ENCODE measurements around the gene SNED1. TPM values are rescaled to one million over a fixed set of nuclear protein-coding genes. Genes with fewer than 3 reads are reported as not detected.
A peak's percentile ranks its signal among the peaks of the same experiment; 100 is the strongest.

The SNED1 gene
- total RNA-seq, 2 donors from 2014 or later, result 0.66 to 4.5 TPM

- peaks cover 26% of the 10 kb centered on the region for H3K36me3 ChIP-seq (ENCODE audit: control insufficient read depth, insufficient read depth, low read length)
- Mint-ChIP-seq H3K36me3 (ENCODE audit: low read depth) (peaks cover 51% of the 10 kb centered on the region), H3K27ac (peak overlapping the region; percentile 66), H3K27me3 (ENCODE audit: insufficient read depth) (no peaks in the 10 kb centered on the region), H3K4me1 (no peaks in the 10 kb centered on the region), H3K4me3 (no peak overlapping the region), H3K9me3 (no peaks in the 10 kb centered on the region)
- H3K4me1 ChIP-seq (ENCODE audit: control insufficient read depth, insufficient read depth, low read length), result no peaks in the 10 kb centered on the region
- 95 to 100% methylated on average over 12 to 14 of the region's 14 CpGs for WGBS, 2 experiments (ENCODE audit: insufficient coverage in 1 of 2, insufficient read length in 1 of 2)
- no peaks in the 10 kb centered on the region for H3K27me3 ChIP-seq (ENCODE audit: control insufficient read depth, insufficient read depth, low read length, poor library complexity, severe bottlenecking)
- H3K9me3 ChIP-seq (ENCODE audit: control insufficient read depth, low read length), result no peaks in the 10 kb centered on the region
- H3K4me3 ChIP-seq (ENCODE audit: low read length), result no peak overlapping the region
- TF ChIP-seq CTCF (conservative IDR thresholded peaks at IDR 0.05), result no peak
- H3K9ac ChIP-seq (ENCODE audit: extremely low read depth, low read length, poor library complexity, severe bottlenecking), result no peak overlapping the region
- no peak for DNase-seq
- no peak overlapping the region for H3K27ac ChIP-seq (ENCODE audit: low read depth, low read length)
Measured at GRCh38 chr2:241141214-241141770, 142.9 kb downstream of the SNED1 start.

GRCh38 chr2:241142063-241142462 is 143.6 kb downstream of the SNED1 start:
- Mint-ChIP-seq H3K27me3 (ENCODE audit: insufficient read depth) (no peaks in the 10 kb centered on the region), H3K4me1 (no peaks in the 10 kb centered on the region), H3K36me3 (ENCODE audit: low read depth) (peaks cover 49% of the 10 kb centered on the region), H3K27ac (peak overlapping the region; percentile 67), H3K9me3 (no peaks in the 10 kb centered on the region), H3K4me3 (no peak overlapping the region)
- 96 to 100% methylated on average over 4 to 6 of the region's 6 CpGs for WGBS, 2 experiments (ENCODE audit: insufficient coverage in 1 of 2, insufficient read length in 1 of 2)
- DNase-seq, result no peak
- no peak for TF ChIP-seq CTCF (conservative IDR thresholded peaks at IDR 0.05)
- no peaks in the 10 kb centered on the region for H3K27me3 ChIP-seq (ENCODE audit: control insufficient read depth, insufficient read depth, low read length, poor library complexity, severe bottlenecking)
- H3K9me3 ChIP-seq (ENCODE audit: control insufficient read depth, low read length), result no peaks in the 10 kb centered on the region
- H3K36me3 ChIP-seq (ENCODE audit: control insufficient read depth, insufficient read depth, low read length), result peaks cover 26% of the 10 kb centered on the region
- H3K4me1 ChIP-seq (ENCODE audit: control insufficient read depth, insufficient read depth, low read length), result no peaks in the 10 kb centered on the region
- H3K4me3 ChIP-seq (ENCODE audit: low read length), result no peak overlapping the region
- H3K27ac ChIP-seq (ENCODE audit: low read depth, low read length), result no peak overlapping the region
- H3K9ac ChIP-seq (ENCODE audit: extremely low read depth, low read length, poor library complexity, severe bottlenecking), result no peak overlapping the region

- H3K36me3 Mint-ChIP-seq (ENCODE audit: low read depth), result peaks cover 49% of the 10 kb centered on the region
- H3K27me3 Mint-ChIP-seq (ENCODE audit: insufficient read depth), result no peaks in the 10 kb centered on the region
- Histone ChIP-seq H3K4me1 (ENCODE audit: control insufficient read depth, insufficient read depth, low read length) (no peaks in the 10 kb centered on the region), H3K27ac (ENCODE audit: low read depth, low read length) (no peak overlapping the region), H3K9ac (ENCODE audit: extremely low read depth, low read length, poor library complexity, severe bottlenecking) (no peak overlapping the region), H3K27me3 (ENCODE audit: control insufficient read depth, insufficient read depth, low read length, poor library complexity, severe bottlenecking) (no peaks in the 10 kb centered on the region), H3K36me3 (ENCODE audit: control insufficient read depth, insufficient read depth, low read length) (peaks cover 26% of the 10 kb centered on the region), H3K4me3 (ENCODE audit: low read length) (no peak overlapping the region), H3K9me3 (ENCODE audit: control insufficient read depth, low read length) (no peaks in the 10 kb centered on the region)
- no peaks in the 10 kb centered on the region for H3K9me3 Mint-ChIP-seq
- WGBS, 2 experiments (ENCODE audit: insufficient coverage in 1 of 2, insufficient read length in 1 of 2), result 95% methylated on average over 8 to 9 of the region's 9 CpGs
- TF ChIP-seq CTCF (conservative IDR thresholded peaks at IDR 0.05), result no peak
- DNase-seq, result no peak
- no peak overlapping the region for H3K4me3 Mint-ChIP-seq
- no peaks in the 10 kb centered on the region for H3K4me1 Mint-ChIP-seq
- no peak overlapping the region for H3K27ac Mint-ChIP-seq
Measured at GRCh38 chr2:241142593-241142992, 144.2 kb downstream of the SNED1 start.

Other genes starting within 250 kb of the SNED1 start
- 10 to 100 TPM; 58.8 to 83.1 TPM for gene KIF1A, start 178.4 kb upstream of the SNED1 start, total RNA-seq
- under 1 TPM in 1 of 2 donors, not detected in 1; 0.31 TPM for gene AGXT, start 129.8 kb upstream of the SNED1 start, total RNA-seq
- gene MAB21L4, start 102.5 kb upstream of the SNED1 start, total RNA-seq, result under 1 TPM in 1 of 2 donors, not detected in 1; 0.31 TPM
- gene CROCC2, start 92.3 kb upstream of the SNED1 start, total RNA-seq, result not detected
- 10 to 100 TPM; 33.2 to 42.5 TPM for gene MTERF4, start 103.7 kb downstream of the SNED1 start, total RNA-seq
- 10 to 100 TPM; 76.5 to 94.5 TPM for gene PASK, start 150.9 kb downstream of the SNED1 start, total RNA-seq
- gene PPP1R7, start 151.8 kb downstream of the SNED1 start, total RNA-seq, result 10 to 100 TPM; 48.5 to 52.7 TPM
- gene ANO7, start 190.1 kb downstream of the SNED1 start, total RNA-seq, result 1 to 10 TPM; 8.1 to 8.5 TPM